Mesendoderm (in vitro differentiated cells): ENCODE measurements around the gene FNDC4.
A peak's percentile ranks its signal among the peaks of the same experiment; 100 is the strongest.

Experiments used
- DNase-seq: peaks from one replicate; pipeline ENCODE4 v3.0.0; 2013
- H2AK5ac ChIP-seq: 2 replicates; pipeline ENCODE4 v1.6.1; 2013; ENCODE audit warnings: low read length, inconsistent platforms
- H2BK120ac ChIP-seq: 2 replicates; pipeline ENCODE4 v1.6.1; 2013; ENCODE audit warnings: low read depth, mild to moderate bottlenecking, low read length, moderate library complexity, mixed read lengths
- H2BK15ac ChIP-seq: replicated peaks from 2 replicates; pipeline ENCODE4 v1.6.1; 2013; ENCODE audit warnings: low read depth, mild to moderate bottlenecking, moderate library complexity
- H2BK5ac ChIP-seq: 2 replicates; pipeline ENCODE4 v1.6.1; 2013; ENCODE audit warnings: low read length, inconsistent platforms
- H3K18ac ChIP-seq: 2 replicates; pipeline ENCODE4 v1.6.1; 2013; ENCODE audit warnings: mild to moderate bottlenecking, low read length, mixed read lengths
- H3K23ac ChIP-seq: one replicate; pipeline ENCODE4 v1.6.1; 2013; ENCODE audit warnings: low read length
- H3K27ac ChIP-seq: 2 replicates; pipeline ENCODE4 v1.5.1; 2013; ENCODE audit warnings: low read depth, mild to moderate bottlenecking, inconsistent platforms, low read length, moderate library complexity
- H3K27me3 ChIP-seq: 2 replicates; pipeline ENCODE4 v1.6.1; 2013; ENCODE audit warnings: low read length, control low read depth, mild to moderate bottlenecking, inconsistent platforms; ENCODE audit not compliant: insufficient read depth, poor library complexity
- H3K36me3 ChIP-seq: 2 replicates; pipeline ENCODE4 v1.6.1; 2013; ENCODE audit warnings: low read length, inconsistent platforms; ENCODE audit not compliant: control insufficient read depth, insufficient read depth
- H3K4ac ChIP-seq: one replicate; pipeline ENCODE4 v1.6.1; 2013; ENCODE audit warnings: low read depth, mild to moderate bottlenecking, low read length, moderate library complexity
- H3K4me1 ChIP-seq: 2 replicates; pipeline ENCODE4 v1.6.1; 2013; ENCODE audit warnings: low read depth, low read length, inconsistent platforms; ENCODE audit not compliant: control insufficient read depth
- H3K4me2 ChIP-seq: 2 replicates; pipeline ENCODE4 v1.6.1; 2013; ENCODE audit warnings: low read length
- H3K4me3 ChIP-seq: 2 replicates; pipeline ENCODE4 v1.5.1; 2013; ENCODE audit warnings: mild to moderate bottlenecking, low read length
- H3K56ac ChIP-seq: one replicate; pipeline ENCODE4 v1.6.1; 2013; ENCODE audit warnings: low read length
- H3K79me1 ChIP-seq: 2 replicates; pipeline ENCODE4 v1.6.1; 2013; ENCODE audit warnings: low read length, inconsistent platforms
- H3K79me2 ChIP-seq: 2 replicates; pipeline ENCODE4 v1.6.1; 2013; ENCODE audit warnings: mild to moderate bottlenecking, low read length; ENCODE audit not compliant: control insufficient read depth, insufficient read depth
- H3K9ac ChIP-seq: 2 replicates; pipeline ENCODE4 v1.6.1; 2013; ENCODE audit warnings: low read length, inconsistent platforms
- H4K5ac ChIP-seq: one replicate; pipeline ENCODE4 v1.6.1; 2013; ENCODE audit warnings: low read length
- H4K8ac ChIP-seq: one replicate; pipeline ENCODE4 v1.6.1; 2013; ENCODE audit warnings: low read depth, mild to moderate bottlenecking, control low read depth, low read length, moderate library complexity
- WGBS: extraction: QIAGEN DNeasy Blood & Tissue Kit; methylation state at CpG from one replicate; pipeline ENCODE4 v1.1.7; 2013; ENCODE audit warnings: low lambda C conversion rate, missing lambda C conversion rate; ENCODE audit not compliant: insufficient coverage; ENCODE audit errors: extremely low coverage; 5-methylcytosine and 5-hydroxymethylcytosine counted together

Gene FNDC4

DNA sequence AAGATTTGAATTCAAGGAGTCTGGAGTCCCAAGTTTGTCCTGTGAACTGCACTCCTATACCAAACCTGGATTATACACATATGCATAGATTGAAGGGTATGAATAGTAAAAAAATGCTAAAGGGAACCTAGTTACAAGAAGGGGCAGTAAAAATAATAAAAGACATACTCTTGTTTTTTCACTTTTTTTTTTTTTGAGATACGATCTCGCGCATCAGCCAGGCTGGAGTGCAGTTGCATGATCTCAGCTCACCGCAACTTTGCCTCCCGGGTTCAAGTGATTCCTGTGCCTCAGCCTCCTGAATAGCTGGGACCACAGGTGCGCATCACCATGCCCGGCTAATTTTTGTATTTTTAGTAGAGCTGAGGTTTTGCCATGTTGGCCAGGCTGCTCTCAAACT lies 30.6 kb downstream of the FNDC4 start:
- Histone ChIP-seq H3K4me2 (no peak overlapping the region), H4K5ac (no peak overlapping the region), H3K79me2 (no peaks in the 10 kb centered on the region), H2BK5ac (no peak overlapping the region), H3K36me3 (peaks cover 2% of the 10 kb centered on the region), H3K56ac (no peak overlapping the region), H3K27ac (no peak overlapping the region), H2BK15ac (no peak overlapping the region), H2BK120ac (no peak overlapping the region), H2AK5ac (no peak overlapping the region), H3K4ac (no peak overlapping the region), H4K8ac (no peak overlapping the region), H3K4me1 (no peaks in the 10 kb centered on the region), H3K23ac (no peak overlapping the region), H3K4me3 (no peak overlapping the region), H3K27me3 (no peaks in the 10 kb centered on the region), H3K9ac (no peak overlapping the region), H3K18ac (no peak overlapping the region), H3K79me1 (no peaks in the 10 kb centered on the region)
- DNase-seq, result no peak
- no CpG with 5 or more reads among the region's 7 CpGs for WGBS

DNA sequence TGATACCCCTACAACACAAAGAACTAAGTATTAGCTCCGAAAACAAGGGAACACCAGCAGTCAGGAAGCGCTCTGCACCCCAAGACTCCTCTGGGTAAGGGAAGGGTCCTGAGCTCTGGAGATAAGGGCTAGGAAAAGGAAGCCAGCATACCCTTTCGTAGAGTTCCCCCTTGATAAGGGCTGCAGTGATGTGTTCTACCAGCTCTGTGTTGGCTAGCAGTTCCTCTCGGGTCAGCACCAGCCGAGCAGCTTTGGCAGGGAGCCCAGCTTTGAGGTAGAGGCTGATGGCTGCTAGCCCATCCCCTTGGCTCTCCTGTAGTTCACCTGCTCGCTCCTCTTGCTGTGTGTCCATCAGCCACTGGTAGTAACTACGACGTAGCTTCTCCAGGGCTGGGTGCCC lies 33.9 kb downstream of the FNDC4 start:
- peaks cover 5% of the 10 kb centered on the region for H3K36me3 ChIP-seq
- no peak overlapping the region for H2AK5ac ChIP-seq
- no peaks in the 10 kb centered on the region for H3K4me1 ChIP-seq
- no peak overlapping the region for H3K4me3 ChIP-seq
- no peak overlapping the region for H3K4ac ChIP-seq
- no peaks in the 10 kb centered on the region for H3K27me3 ChIP-seq
- no peak overlapping the region for H3K18ac ChIP-seq
- H3K9ac ChIP-seq, result no peak overlapping the region
- peak overlapping the region; percentile 8 for H3K27ac ChIP-seq
- no peak for DNase-seq
- H4K5ac ChIP-seq, result no peak overlapping the region
- H2BK15ac ChIP-seq, result no peak overlapping the region
- no peak overlapping the region for H3K23ac ChIP-seq
- H3K56ac ChIP-seq, result peak overlapping the region; percentile 56
- H3K79me2 ChIP-seq, result no peaks in the 10 kb centered on the region
- H2BK5ac ChIP-seq, result peak overlapping the region; percentile 55
- WGBS, result no CpG with 5 or more reads among the region's 8 CpGs
- H3K79me1 ChIP-seq, result no peaks in the 10 kb centered on the region
- H3K4me2 ChIP-seq, result no peak overlapping the region
- H4K8ac ChIP-seq, result no peak overlapping the region
- H2BK120ac ChIP-seq, result no peak overlapping the region

DNA sequence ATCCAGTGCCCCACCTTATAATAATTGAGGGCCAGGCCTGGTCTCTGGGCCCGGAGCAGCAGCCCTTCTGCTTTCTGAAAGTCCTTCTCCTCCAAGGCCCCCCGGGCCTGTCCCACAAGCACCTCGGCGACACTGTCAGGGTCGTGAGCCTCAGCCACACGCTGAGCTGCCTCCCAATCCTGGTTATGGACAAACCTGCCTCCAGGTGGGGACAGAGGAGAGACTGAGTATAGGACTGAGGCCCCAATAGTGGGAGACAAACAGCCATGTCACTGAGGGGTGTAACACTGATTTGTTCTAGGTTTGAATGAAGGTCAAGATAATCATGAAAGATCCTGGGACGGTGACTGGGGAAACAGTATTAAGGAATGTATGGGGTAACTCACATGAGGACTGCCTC lies 41.0 kb downstream of the FNDC4 start:
- H2BK5ac ChIP-seq, result no peak overlapping the region
- H3K79me2 ChIP-seq, result no peaks in the 10 kb centered on the region
- no peak overlapping the region for H2AK5ac ChIP-seq
- DNase-seq, result no peak
- no peak overlapping the region for H4K5ac ChIP-seq
- H2BK120ac ChIP-seq, result no peak overlapping the region
- H4K8ac ChIP-seq, result no peak overlapping the region
- no peak overlapping the region for H3K4me2 ChIP-seq
- no peak overlapping the region for H3K27ac ChIP-seq
- H2BK15ac ChIP-seq, result no peak overlapping the region
- peaks cover under 1% of the 10 kb centered on the region for H3K36me3 ChIP-seq
- H3K4me3 ChIP-seq, result no peak overlapping the region
- no peak overlapping the region for H3K9ac ChIP-seq
- no peak overlapping the region for H3K23ac ChIP-seq
- no CpG with 5 or more reads among the region's 7 CpGs for WGBS
- H3K18ac ChIP-seq, result no peak overlapping the region
- no peak overlapping the region for H3K56ac ChIP-seq
- no peak overlapping the region for H3K4ac ChIP-seq
- no peaks in the 10 kb centered on the region for H3K4me1 ChIP-seq
- no peaks in the 10 kb centered on the region for H3K27me3 ChIP-seq
- H3K79me1 ChIP-seq, result no peaks in the 10 kb centered on the region

DNA sequence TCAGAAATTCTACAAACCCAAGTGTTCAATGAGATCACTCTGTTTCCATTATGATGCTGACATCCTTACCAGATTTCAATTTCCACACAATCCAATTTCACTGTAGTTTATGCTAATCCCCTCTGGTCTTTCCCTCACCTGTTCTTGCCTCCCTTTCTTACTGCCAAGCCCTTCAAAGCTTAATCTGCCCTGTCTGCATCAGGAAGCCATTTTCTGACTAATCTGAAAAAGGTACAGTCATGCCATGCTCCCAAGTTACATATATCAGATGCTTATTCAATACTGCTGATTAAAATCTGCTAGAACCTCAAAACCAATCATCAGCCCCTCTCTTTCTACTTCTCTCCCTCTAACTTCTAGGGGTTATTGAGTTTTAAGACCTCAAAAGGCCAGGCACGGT lies 43.9 kb downstream of the FNDC4 start:
- DNase-seq, result no peak
- no peak overlapping the region for H4K5ac ChIP-seq
- H3K9ac ChIP-seq, result no peak overlapping the region
- H3K56ac ChIP-seq, result no peak overlapping the region
- no peak overlapping the region for H4K8ac ChIP-seq
- H3K4me2 ChIP-seq, result no peak overlapping the region
- no CpG with 5 or more reads among the region's 1 CpG for WGBS
- H3K4ac ChIP-seq, result no peak overlapping the region
- H2BK5ac ChIP-seq, result no peak overlapping the region
- no peak overlapping the region for H3K4me3 ChIP-seq
- no peaks in the 10 kb centered on the region for H3K79me2 ChIP-seq
- no peak overlapping the region for H2BK120ac ChIP-seq
- no peaks in the 10 kb centered on the region for H3K27me3 ChIP-seq
- H3K18ac ChIP-seq, result no peak overlapping the region
- no peak overlapping the region for H3K23ac ChIP-seq
- H3K4me1 ChIP-seq, result no peaks in the 10 kb centered on the region
- no peaks in the 10 kb centered on the region for H3K79me1 ChIP-seq
- H3K27ac ChIP-seq, result no peak overlapping the region
- H2AK5ac ChIP-seq, result no peak overlapping the region
- no peak overlapping the region for H2BK15ac ChIP-seq
- peaks cover under 1% of the 10 kb centered on the region for H3K36me3 ChIP-seq

DNA sequence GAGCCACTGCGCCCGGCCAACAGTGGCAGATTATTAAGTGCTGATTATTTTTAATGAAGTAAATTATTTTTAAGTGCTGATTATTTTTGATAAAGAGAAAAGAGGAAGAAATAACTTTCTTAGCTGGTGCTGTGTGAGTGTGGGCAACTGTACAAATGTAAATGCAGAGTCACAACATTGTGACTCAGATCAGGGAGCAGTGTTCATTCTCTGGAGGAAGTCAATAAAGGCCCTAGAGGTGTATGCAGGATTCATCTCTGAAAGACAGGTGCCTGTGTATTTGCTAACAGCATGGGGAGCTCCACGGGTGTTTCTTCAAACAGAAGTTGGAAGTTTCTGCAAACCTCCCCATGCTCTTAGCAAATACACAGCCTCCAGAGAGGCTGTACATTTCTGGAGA lies 46.6 kb downstream of the FNDC4 start:
- Histone ChIP-seq H3K4ac (no peak overlapping the region), H3K9ac (no peak overlapping the region), H2BK5ac (no peak overlapping the region), H2AK5ac (no peak overlapping the region), H2BK15ac (no peak overlapping the region), H3K4me1 (no peaks in the 10 kb centered on the region), H3K27me3 (no peaks in the 10 kb centered on the region), H4K5ac (no peak overlapping the region), H3K56ac (no peak overlapping the region), H3K23ac (no peak overlapping the region), H2BK120ac (no peak overlapping the region), H3K36me3 (peaks cover 3% of the 10 kb centered on the region), H3K79me2 (no peaks in the 10 kb centered on the region), H3K79me1 (no peaks in the 10 kb centered on the region), H3K27ac (no peak overlapping the region), H3K18ac (no peak overlapping the region), H3K4me3 (no peak overlapping the region), H3K4me2 (no peak overlapping the region), H4K8ac (no peak overlapping the region)
- no peak for DNase-seq
- WGBS, result no CpG with 5 or more reads among the region's 3 CpGs

DNA sequence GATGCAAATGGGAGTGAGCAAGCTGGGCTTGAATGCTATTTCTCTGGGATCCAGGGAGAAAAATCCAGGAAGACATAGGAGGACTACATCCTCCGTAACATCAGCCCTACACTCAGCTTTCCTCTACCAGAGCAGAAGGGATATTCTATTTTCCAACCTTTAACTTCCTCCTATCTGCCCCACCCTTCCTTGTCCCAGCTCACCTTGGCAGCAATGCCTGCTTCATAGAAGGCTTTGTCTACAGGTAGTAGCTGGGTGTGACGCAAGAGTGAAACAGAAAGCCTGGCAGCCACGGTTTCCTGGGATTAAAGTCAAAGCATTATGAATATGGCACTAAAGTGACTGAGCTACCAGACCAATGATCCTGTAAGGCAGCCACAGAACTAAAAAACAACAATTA lies 48.9 kb downstream of the FNDC4 start:
- Histone ChIP-seq H2BK120ac (no peak overlapping the region), H3K27ac (no peak overlapping the region)
- WGBS, result no CpG with 5 or more reads among the region's 3 CpGs

More for the DNA sequence above, 48.9 kb downstream of the FNDC4 start:
- no peak for DNase-seq
- H3K4ac ChIP-seq, result no peak overlapping the region
- H3K4me2 ChIP-seq, result no peak overlapping the region
- H4K8ac ChIP-seq, result no peak overlapping the region
- H3K9ac ChIP-seq, result no peak overlapping the region
- no peaks in the 10 kb centered on the region for H3K79me1 ChIP-seq
- no peak overlapping the region for H3K4me3 ChIP-seq
- peaks cover 3% of the 10 kb centered on the region for H3K4me1 ChIP-seq
- H3K56ac ChIP-seq, result no peak overlapping the region
- no peak overlapping the region for H4K5ac ChIP-seq
- no peaks in the 10 kb centered on the region for H3K79me2 ChIP-seq
- H3K36me3 ChIP-seq, result peaks cover 4% of the 10 kb centered on the region
- no peak overlapping the region for H3K23ac ChIP-seq
- H3K18ac ChIP-seq, result no peak overlapping the region
- no peaks in the 10 kb centered on the region for H3K27me3 ChIP-seq
- no peak overlapping the region for H2BK5ac ChIP-seq
- H2AK5ac ChIP-seq, result no peak overlapping the region
- H2BK15ac ChIP-seq, result no peak overlapping the region
